Adrenal gland (tissue), 5 donors: ENCODE data around the gene NFIB.

ENCODE experiments used
- CTCF ChIP-seq, 6 experiments: fragments of 450-650 bp in 4 of 6; fragments of 200-600 bp in 2 of 6; sonication (generic) in 1 of 6; IDR thresholded peaks; 1 replicate in 5 of 6; 2 replicates in 1 of 6; pipeline versions ENCODE4 v1.5.1 to v1.8.0; 2016 to 2021; ENCODE audit warnings: antibody characterized with exemption in 6 of 6, mild to moderate bottlenecking in 2 of 6, moderate library complexity in 1 of 6
- POLR2A ChIP-seq, 2 donors: fragments of 450-650 bp; IDR thresholded peaks; one replicate each; pipeline ENCODE4 v1.6.1; 2017; ENCODE audit warnings: antibody characterized with exemption in 2 of 2, mild to moderate bottlenecking in 2 of 2, moderate library complexity in 1 of 2
- donor health status: DM: no; HTN: no; CAD: no.

DNA sequence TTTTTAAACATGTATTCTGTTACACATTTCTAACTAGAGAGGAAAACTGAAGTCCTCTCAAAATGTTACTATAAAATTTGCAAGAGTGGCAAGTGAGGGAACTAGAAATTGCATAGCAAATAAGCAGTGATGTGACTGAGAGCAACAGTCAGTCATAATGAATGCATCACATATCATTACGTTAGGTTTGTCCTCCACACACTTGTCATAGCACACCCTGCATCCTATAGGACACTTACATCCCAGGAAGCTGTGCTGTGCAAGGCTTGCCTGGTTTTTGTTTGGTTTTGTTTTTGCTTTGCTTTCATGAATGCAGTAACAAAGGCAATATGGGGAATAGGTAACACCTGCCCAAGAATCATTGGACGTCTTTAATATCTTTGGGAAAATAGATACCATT, 10.8 kb downstream of the NFIB start:
- no peak for TF ChIP-seq CTCF (IDR thresholded peaks at IDR 0.05)
- TF ChIP-seq POLR2A (IDR thresholded peaks at IDR 0.05): no peak
